NB4 (cell line): ENCODE data around the gene HEXD.

ENCODE experiments used
- MYC ChIP-seq: IDR thresholded peaks from 2 replicates; pipeline ENCODE4 v1.6.1; 2011; ENCODE audit warnings: low read depth, low read length
- POLR2A ChIP-seq: IDR thresholded peaks from 2 replicates; pipeline ENCODE4 v1.6.1; 2011; ENCODE audit warnings: mild to moderate bottlenecking; ENCODE audit not compliant: insufficient read length; ENCODE audit errors: extremely low read depth
- TF ChIP-seq, protein P1 (sequence below): IDR thresholded peaks from one replicate; pipeline ENCODE4 v1.5.1; 2012; ENCODE audit warnings: low read depth, low read length
- TF ChIP-seq, protein P2 (sequence below): IDR thresholded peaks from 2 replicates; pipeline ENCODE4 v1.6.1; 2011; ENCODE audit warnings: low read depth, low read length

DNA sequence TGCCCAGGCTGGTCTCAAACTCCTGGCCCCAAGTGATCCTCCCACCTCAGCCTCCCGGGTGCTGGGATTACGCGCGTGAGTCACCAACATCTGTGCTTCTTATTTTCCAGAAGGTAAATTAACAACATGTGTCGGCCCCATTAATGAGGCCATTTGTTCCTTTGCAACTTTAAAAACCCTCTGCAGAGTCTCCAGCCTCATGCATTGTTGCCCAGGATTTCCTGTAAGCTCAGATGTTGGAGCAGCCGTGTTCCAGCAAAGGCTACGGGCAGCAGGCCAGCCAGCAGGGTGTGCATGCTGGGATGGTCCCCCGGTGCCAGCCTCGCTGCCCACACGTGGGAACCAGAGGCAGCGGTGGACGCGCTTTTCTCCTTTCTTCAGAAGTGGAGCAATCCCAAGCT lies 19.1 kb upstream of the HEXD start:
- TF ChIP-seq, protein P1, sequence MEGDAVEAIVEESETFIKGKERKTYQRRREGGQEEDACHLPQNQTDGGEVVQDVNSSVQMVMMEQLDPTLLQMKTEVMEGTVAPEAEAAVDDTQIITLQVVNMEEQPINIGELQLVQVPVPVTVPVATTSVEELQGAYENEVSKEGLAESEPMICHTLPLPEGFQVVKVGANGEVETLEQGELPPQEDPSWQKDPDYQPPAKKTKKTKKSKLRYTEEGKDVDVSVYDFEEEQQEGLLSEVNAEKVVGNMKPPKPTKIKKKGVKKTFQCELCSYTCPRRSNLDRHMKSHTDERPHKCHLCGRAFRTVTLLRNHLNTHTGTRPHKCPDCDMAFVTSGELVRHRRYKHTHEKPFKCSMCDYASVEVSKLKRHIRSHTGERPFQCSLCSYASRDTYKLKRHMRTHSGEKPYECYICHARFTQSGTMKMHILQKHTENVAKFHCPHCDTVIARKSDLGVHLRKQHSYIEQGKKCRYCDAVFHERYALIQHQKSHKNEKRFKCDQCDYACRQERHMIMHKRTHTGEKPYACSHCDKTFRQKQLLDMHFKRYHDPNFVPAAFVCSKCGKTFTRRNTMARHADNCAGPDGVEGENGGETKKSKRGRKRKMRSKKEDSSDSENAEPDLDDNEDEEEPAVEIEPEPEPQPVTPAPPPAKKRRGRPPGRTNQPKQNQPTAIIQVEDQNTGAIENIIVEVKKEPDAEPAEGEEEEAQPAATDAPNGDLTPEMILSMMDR, result no peak
- TF ChIP-seq MYC, result no peak
- TF ChIP-seq POLR2A, result no peak
- TF ChIP-seq, protein P2, sequence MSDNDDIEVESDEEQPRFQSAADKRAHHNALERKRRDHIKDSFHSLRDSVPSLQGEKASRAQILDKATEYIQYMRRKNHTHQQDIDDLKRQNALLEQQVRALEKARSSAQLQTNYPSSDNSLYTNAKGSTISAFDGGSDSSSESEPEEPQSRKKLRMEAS, result no peak
